ENCODE results near the gene RPL39L.

DNA sequence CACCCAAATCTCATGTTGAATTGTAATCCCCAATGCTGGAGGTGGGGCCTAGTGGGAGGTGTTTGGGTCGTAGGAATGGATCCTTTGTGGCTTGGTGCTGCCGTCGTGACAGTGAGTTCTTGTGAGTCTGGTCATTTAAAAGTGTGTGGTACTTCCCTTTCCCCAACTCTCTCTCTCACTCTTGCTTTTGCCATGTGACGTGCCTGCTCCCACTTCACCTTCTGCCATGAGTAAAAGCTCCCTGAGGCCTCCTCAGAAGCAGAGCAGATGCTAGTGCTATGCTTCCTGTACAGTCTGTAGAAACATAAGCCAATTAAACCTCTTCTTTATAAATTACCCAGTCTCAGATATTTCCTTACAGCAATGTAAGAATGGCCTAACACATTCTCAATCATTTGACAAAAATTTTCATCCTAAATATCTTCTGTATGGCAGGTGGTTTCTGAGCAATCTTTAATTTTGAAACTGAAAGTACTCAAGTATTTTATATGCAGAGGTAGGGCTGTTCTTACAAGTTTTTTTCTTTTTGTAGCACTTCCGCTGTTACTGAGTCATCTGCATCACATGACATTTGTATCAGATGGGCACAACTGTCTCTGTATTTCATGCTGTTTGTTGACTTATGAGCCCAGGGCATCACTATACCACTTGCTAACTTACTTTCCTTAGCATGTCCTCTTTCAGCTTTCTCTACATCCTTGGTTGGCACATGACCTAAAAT is 8.8 kb downstream of the RPL39L start:
- TF ChIP-seq CTCF (IDR thresholded peaks at IDR 0.05) = no peak
- TF ChIP-seq POLR2A (IDR thresholded peaks at IDR 0.05) = no peak

Data from uterus (tissue), 2 donors.